B cell (primary cell): ENCODE measurements around the gene COL8A2.

ENCODE experiments used
- EZH2 ChIP-seq: IDR thresholded peaks from 2 replicates; pipeline ENCODE4 v1.6.1; 2012; ENCODE audit warnings: borderline replicate concordance, low read depth, mild to moderate bottlenecking, moderate library complexity, low read length; ENCODE audit not compliant: insufficient read depth, poor library complexity, severe bottlenecking
- TF ChIP-seq, protein P1 (sequence below): fragments of 200-600 bp; IDR thresholded peaks from one replicate; pipeline ENCODE4 v1.8.0; 2022; ENCODE audit warnings: antibody characterized with exemption, mild to moderate bottlenecking

DNA sequence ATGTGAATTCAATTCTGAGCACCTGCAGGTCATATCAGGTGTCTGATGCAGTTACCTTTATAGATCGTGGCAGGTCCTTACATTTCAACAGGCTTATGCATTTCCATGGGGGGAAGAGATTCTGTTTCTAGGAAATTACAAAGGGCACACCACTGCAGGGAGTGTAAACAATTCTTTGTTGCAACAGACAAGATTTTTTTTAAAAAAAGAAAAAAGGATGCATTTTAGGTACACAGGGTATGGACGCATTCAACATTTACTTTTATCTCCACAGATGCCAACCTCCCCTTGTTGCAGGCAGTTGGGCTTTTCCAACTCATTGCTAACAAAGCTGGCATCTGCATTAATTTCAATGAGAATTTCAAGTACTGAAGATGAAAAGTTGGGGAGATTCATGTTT lies 54.7 kb downstream of the COL8A2 start:
- TF ChIP-seq, protein P1, sequence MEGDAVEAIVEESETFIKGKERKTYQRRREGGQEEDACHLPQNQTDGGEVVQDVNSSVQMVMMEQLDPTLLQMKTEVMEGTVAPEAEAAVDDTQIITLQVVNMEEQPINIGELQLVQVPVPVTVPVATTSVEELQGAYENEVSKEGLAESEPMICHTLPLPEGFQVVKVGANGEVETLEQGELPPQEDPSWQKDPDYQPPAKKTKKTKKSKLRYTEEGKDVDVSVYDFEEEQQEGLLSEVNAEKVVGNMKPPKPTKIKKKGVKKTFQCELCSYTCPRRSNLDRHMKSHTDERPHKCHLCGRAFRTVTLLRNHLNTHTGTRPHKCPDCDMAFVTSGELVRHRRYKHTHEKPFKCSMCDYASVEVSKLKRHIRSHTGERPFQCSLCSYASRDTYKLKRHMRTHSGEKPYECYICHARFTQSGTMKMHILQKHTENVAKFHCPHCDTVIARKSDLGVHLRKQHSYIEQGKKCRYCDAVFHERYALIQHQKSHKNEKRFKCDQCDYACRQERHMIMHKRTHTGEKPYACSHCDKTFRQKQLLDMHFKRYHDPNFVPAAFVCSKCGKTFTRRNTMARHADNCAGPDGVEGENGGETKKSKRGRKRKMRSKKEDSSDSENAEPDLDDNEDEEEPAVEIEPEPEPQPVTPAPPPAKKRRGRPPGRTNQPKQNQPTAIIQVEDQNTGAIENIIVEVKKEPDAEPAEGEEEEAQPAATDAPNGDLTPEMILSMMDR = no peak
- TF ChIP-seq EZH2 = no peak
